AG10803 (cell line): ENCODE data around the gene TLCD3B.

Experiments
- DNase-seq: peaks from one replicate; pipeline ENCODE4 v3.0.0; 2010; ENCODE audit warnings: low read depth
- H3K4me3 ChIP-seq: 2 replicates; pipeline ENCODE4 v1.5.1; 2011; ENCODE audit warnings: mild to moderate bottlenecking, low read length, control low read depth
- TF ChIP-seq, protein P1 (sequence below): conservative IDR thresholded peaks from 2 replicates; pipeline ENCODE4 v1.5.1; 2011; ENCODE audit warnings: mild to moderate bottlenecking, low read length, control low read depth, inconsistent platforms

The TLCD3B gene

DNA sequence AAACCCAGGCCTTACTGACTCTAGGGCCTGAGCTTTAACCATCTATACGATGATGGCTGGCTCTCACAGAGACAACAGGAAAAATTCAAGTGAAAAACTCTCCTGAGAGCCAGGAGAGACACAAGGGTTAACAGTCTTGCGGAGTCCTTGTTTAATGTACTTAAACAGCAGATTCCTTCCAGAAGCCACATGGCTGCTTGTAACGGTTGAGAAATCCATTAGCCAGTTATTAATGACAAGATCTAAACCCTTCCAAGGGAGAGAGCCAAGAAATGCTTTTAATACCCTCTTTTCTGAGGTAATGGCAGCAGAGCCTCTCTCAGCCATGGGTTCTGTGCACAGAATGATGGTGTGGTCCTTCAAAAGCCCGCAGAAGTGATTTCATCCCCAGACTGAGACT is 29.3 kb upstream of the TLCD3B start:
- no peak for DNase-seq
- TF ChIP-seq, protein P1, sequence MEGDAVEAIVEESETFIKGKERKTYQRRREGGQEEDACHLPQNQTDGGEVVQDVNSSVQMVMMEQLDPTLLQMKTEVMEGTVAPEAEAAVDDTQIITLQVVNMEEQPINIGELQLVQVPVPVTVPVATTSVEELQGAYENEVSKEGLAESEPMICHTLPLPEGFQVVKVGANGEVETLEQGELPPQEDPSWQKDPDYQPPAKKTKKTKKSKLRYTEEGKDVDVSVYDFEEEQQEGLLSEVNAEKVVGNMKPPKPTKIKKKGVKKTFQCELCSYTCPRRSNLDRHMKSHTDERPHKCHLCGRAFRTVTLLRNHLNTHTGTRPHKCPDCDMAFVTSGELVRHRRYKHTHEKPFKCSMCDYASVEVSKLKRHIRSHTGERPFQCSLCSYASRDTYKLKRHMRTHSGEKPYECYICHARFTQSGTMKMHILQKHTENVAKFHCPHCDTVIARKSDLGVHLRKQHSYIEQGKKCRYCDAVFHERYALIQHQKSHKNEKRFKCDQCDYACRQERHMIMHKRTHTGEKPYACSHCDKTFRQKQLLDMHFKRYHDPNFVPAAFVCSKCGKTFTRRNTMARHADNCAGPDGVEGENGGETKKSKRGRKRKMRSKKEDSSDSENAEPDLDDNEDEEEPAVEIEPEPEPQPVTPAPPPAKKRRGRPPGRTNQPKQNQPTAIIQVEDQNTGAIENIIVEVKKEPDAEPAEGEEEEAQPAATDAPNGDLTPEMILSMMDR, result no peak
- no peak overlapping the region for H3K4me3 ChIP-seq

DNA sequence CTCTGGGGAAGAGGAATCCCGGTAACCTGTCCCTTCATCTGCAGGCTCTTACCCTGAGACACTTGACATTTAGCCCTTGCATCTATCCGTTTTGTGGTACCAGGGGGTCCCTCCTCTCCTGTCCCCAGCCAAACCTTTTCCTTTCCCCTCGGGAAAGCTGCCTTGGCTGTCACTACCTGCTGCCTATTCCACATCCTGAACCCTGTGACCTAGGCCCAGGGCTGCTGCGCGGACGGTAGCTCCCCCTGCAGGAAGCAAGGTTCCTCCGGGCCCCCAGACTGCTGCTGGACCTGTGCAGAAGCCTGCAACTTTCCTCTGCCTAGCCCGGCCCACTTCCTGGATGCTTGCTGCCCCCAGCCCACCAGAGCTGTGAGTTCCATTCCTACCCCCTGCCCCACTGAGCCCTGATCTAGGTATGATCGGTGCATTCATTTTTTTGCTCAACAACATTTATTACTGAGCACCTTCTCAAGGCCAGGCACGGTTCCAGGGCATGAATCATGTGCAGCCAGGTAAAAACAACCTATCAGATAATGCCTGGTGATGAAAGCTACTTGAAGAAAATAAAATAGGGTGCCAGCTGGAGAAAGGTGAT is 24.0 kb upstream of the TLCD3B start:
- TF ChIP-seq, protein P1, result peak; percentile 55
- H3K4me3 ChIP-seq, result no peak overlapping the region
- no peak for DNase-seq

DNA sequence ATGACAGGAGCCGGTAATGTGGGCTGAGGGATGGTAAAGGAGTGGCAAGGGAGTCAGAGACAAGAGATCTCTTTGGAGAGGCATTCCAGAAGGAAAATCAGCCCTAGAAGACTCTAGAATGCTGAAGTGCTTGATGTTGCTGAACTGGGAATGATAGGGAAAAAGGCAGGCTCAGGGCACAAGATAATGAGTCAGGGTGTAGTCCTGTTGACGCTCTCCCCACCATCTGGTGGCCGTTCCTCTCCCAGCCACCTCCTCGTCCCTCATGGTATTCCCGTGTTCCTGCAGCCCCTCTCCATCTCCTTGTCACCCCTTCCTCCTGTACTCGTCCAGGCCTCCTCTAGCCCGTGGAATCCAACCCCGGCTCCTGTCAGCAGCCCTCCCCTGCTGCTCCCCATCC is 23.4 kb upstream of the TLCD3B start:
- no peak overlapping the region for H3K4me3 ChIP-seq
- DNase-seq, result no peak
- TF ChIP-seq, protein P1, result no peak

DNA sequence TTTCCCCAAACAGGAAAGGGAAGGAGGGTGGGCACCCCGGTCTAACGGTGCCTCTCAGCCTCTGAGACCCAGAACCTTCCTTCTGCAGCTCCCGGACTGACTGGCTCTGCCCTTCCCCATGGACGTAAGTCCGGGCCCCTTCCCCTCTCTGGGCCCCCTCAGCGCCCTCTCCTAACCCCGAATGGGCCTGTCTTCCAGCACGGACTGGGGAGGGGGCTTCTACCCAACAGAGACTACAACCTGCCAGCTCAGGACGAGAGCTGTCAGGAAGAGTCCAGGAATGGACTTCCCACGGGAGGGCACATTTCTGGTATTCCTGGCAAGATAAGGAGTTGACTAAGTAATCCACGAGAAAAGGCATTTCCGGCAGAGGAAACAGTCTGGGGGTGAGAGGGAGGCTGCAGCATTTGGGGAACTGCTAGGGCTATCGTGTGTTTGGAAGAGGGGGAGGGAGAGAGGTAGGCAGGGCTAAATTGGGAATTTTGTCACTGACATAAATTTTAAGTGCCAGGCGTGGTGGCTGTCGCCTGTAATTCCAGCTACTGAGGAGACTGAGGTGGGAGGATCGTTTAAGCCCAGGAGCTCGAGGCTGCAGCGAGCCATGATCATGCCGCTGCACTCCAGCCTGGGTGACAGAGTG is 22.4 kb upstream of the TLCD3B start:
- DNase-seq, result peak; percentile 65
- peak overlapping the region; percentile 83 for H3K4me3 ChIP-seq
- TF ChIP-seq, protein P1, result no peak

DNA sequence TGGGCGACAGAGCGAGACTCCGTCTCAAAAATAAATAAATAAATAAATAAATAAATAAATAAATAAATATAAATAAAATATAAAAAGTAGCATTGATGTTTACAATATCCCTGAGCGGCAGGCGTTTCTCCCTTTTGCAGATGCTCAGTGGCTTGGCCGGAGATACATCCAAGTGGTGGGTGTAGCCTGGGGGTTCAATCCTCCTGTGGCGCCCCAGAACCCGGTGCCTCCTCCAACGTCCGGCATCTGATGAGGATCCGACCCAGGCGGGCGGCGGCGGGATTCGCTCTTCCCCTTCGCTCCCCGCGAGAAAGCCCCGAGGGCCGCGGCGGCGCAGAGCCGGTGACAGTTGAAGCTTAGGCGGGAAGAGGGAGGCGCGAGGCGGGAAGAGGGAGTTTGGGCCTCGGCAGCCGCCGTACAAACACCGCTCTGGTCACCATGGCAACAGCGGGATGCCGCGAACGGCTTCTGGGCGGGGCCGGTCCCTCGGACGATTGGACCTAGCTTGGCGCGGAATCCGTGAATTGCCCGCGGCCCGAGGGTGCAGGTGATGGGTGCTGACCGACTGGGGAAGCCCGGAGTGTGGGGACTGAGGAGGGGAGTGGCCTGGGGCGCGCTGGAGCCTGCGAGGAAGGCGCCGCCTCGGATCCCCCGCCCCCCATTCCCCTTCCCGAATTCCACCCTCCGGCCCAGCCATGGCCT is 21.8 kb upstream of the TLCD3B start:
- DNase-seq, result peak; percentile 89
- TF ChIP-seq, protein P1, result no peak

DNA sequence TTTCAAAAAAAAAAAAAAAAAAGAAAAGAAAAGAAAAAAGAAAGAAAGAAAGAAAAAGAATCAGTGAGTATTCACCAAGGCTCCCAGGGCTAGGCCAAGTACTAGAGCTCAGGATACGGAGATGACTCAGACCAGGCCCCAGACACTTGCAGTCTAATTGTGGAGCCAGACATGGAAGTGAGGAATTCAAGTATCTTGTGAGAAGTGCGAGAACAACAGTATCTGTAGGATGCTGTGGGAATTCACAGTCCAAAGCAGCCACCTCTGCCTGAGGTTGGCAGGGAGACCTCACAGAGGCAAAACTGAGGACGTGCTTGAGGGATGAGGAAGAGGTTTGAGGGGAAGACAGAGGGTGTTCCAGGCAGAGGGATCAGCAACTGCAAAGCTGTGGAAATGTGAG is 20.4 kb upstream of the TLCD3B start:
- TF ChIP-seq, protein P1, result no peak
- no peak overlapping the region for H3K4me3 ChIP-seq
- peak; percentile 62 for DNase-seq

More for the DNA sequence above, 21.8 kb upstream of the TLCD3B start:
- peak overlapping the region; percentile 83 for H3K4me3 ChIP-seq

DNA sequence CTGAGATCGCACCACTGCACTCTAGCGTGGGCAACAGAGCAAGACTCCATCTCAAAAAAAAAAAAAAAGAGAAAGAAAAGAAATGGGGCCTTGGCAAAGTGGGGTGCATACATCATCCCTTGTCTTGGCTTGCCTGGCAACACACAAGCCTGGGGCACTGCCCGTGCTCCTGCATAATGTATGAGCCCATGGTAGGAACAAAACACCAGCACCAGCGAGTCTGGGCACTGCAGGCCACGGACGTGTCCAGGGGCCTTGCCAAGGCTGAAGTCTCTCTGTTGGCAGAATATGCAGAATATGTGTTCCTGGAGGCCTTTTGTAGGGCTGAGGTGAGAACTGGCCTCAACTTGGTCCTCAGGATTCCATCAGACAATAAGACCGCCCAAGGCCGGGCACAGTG is 18.8 kb upstream of the TLCD3B start:
- H3K4me3 ChIP-seq, result no peak overlapping the region
- DNase-seq, result no peak
- TF ChIP-seq, protein P1, result no peak
